ENCODE measurements around the gene SLC12A7. TPM values are rescaled to one million over a fixed set of nuclear protein-coding genes. Genes with fewer than 3 reads are reported as not detected.

The SLC12A7 gene
- total RNA-seq, 6 experiments from 2014 or later: 0.07 to 0.09 (median 0.09) TPM; not detected in 3

DNA sequence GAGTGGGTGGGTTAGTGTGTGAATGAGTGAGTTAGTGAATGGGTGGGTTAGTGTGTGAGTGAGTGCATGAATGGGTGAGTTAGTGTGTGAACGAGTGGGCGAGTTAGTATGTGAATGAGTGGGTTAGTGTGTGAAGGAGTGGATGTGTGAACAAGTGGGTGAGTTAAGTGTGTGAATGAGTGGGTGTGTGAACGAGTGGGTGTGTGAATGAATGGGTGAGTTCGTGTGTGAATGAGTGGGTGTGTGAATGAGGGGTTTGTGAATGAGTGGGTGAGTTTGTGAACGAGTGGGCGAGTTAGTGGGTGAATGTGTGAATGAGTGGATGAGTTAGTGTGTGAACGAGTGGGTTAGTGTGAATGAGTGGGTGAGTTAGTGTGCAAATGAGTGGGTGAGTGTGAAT, 69.2 kb downstream of the SLC12A7 start:
- TF ChIP-seq, protein P1, sequence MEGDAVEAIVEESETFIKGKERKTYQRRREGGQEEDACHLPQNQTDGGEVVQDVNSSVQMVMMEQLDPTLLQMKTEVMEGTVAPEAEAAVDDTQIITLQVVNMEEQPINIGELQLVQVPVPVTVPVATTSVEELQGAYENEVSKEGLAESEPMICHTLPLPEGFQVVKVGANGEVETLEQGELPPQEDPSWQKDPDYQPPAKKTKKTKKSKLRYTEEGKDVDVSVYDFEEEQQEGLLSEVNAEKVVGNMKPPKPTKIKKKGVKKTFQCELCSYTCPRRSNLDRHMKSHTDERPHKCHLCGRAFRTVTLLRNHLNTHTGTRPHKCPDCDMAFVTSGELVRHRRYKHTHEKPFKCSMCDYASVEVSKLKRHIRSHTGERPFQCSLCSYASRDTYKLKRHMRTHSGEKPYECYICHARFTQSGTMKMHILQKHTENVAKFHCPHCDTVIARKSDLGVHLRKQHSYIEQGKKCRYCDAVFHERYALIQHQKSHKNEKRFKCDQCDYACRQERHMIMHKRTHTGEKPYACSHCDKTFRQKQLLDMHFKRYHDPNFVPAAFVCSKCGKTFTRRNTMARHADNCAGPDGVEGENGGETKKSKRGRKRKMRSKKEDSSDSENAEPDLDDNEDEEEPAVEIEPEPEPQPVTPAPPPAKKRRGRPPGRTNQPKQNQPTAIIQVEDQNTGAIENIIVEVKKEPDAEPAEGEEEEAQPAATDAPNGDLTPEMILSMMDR (IDR thresholded peaks at IDR 0.05): no peak
- Mint-ChIP-seq H3K4me1 (ENCODE audit: low read depth) (no peaks in the 10 kb centered on the region), H3K27me3 (ENCODE audit: insufficient read depth) (peaks cover 3% of the 10 kb centered on the region; the same call in 1 of the 2 replicates), H3K27ac (no peak overlapping the region), H3K9me3 (peaks cover 68% of the 10 kb centered on the region), H3K36me3 (ENCODE audit: low read depth) (peaks cover 20% of the 10 kb centered on the region; the same call in 1 of the 2 replicates), H3K4me3 (no peak overlapping the region)
- no peak for DNase-seq

DNA sequence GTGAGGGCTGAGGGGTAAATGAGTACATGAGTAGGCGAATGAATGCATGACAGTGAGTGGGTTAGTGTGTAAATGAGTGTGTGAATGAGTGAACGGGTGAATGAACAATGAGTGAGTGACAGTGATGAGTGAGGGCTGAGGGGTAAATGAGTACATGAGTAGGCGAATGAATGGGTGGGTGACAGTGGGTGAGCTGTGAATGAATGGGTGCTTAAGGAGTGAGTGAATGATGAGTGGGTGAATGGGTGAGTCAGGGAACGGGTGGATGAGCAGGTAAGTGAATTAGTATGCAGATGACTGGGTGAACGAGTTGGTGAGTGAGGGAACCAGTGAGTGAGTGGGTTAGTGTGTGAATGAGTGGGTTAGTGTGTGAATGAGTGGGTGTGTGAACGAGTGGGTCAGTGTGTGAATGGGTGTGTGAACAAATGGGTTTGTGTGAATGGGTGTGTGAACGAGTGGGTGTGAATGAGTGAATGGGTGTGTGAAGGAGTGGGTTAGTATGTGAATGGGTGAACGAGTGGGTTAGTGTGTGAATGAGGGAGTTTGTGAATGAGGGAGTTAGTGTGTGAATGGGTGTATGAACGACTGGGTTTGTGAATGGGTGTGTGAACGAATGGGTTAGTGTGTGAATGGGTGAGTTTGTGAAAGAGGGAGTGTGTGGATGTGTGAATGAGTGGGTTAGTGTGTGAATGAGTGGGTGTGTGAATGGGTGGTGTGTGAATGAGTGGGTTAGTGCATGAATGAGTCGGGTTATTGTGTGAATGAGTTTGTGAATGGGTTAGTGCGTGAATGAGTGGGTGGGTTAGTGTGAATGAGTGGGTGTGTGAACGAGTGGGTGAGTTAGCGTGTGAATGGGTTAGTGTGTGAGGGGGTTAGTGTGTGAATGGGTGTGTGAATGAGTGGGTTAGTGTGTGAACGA, 70.4 kb downstream of the SLC12A7 start:
- H3K4me1 Mint-ChIP-seq (ENCODE audit: low read depth): no peaks in the 10 kb centered on the region
- peaks cover 20% of the 10 kb centered on the region; the same call in 1 of the 2 replicates for H3K36me3 Mint-ChIP-seq (ENCODE audit: low read depth)
- no peak overlapping the region for H3K4me3 Mint-ChIP-seq
- peaks cover 65% of the 10 kb centered on the region for H3K9me3 Mint-ChIP-seq
- no peak for DNase-seq
- H3K27ac Mint-ChIP-seq: no peak overlapping the region
- TF ChIP-seq, protein P1 (IDR thresholded peaks at IDR 0.05): no peak
- peaks cover 4% of the 10 kb centered on the region for H3K27me3 Mint-ChIP-seq (ENCODE audit: insufficient read depth)

DNA sequence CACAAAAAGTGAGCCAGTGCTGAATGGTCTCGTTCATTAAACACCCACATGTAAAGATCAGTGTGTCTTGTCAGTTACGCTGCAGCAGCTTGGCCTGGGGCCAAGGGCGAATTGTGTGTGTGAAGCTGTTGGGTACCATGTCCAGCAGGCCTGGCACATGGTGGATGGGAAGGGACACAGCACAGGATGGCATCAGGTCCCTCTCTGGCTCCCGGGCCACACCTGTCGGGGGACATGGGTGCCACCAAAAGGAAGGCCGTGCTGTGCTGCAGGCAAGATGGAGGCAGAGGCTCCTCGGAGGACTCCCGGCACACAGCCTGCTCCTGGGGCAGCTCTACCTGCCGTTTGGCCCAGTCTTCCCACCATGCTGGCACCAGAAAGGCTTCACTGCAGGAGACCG, 71.3 kb downstream of the SLC12A7 start:
- Mint-ChIP-seq H3K36me3 (ENCODE audit: low read depth) (peaks cover 18% of the 10 kb centered on the region; the same call in 1 of the 2 replicates), H3K4me3 (no peak overlapping the region), H3K9me3 (peaks cover 57% of the 10 kb centered on the region), H3K27ac (no peak overlapping the region), H3K4me1 (ENCODE audit: low read depth) (no peaks in the 10 kb centered on the region), H3K27me3 (ENCODE audit: insufficient read depth) (peaks cover 2% of the 10 kb centered on the region)
- TF ChIP-seq, protein P1 (IDR thresholded peaks at IDR 0.05): no peak
- no peak for DNase-seq

DNA sequence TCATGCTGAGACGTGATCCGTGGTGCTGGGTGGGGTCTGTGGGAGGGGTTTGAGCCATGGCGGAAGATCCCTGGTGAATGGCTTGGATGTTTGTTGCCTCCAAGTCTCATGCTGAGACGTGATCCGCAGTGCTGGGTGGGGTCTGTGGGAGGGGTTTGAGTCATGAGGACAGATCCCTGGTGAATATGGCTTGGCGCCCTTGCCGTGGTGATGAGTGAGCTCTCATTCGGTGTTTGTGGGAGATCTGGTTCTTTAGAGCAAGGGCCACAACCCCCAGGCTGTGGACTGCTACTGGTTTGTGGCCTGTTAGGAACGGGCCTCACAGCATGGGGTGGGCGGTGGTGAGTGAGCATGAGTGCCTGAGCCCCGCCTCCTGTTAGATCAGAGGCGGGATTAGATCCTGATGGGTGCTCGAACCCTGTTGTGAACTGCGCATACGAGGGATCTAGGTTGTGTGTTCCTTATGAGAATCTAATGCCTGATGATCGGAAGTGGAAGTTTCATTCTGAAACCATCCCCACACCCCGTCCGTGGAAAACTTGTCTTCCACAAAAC, 72.1 kb downstream of the SLC12A7 start:
- Mint-ChIP-seq H3K27me3 (ENCODE audit: insufficient read depth) (peaks cover 2% of the 10 kb centered on the region), H3K4me3 (no peak overlapping the region), H3K36me3 (ENCODE audit: low read depth) (peaks cover 18% of the 10 kb centered on the region; the same call in 1 of the 2 replicates), H3K27ac (no peak overlapping the region), H3K4me1 (ENCODE audit: low read depth) (no peaks in the 10 kb centered on the region), H3K9me3 (peaks cover 54% of the 10 kb centered on the region)
- TF ChIP-seq, protein P1 (IDR thresholded peaks at IDR 0.05): no peak
- DNase-seq: no peak

DNA sequence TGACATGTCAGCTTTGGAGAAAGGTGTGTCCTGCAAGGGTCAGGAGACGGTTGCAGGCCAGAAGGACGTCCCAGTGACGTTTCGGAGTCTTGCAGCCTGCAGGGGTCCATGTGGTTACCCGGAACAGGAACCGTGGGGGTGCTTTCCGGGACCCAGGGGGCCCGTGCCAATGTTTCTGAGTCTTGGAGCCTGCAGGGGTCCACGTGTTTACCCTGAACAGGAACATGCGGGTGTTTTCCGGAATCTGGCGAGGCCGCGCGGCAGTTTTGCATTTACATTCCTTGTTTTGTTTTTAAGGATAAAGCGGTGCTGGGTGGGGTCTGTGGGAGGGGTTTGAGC, 72.7 kb downstream of the SLC12A7 start:
- TF ChIP-seq, protein P1 (IDR thresholded peaks at IDR 0.05): no peak
- Mint-ChIP-seq H3K4me3 (no peak overlapping the region), H3K4me1 (ENCODE audit: low read depth) (no peaks in the 10 kb centered on the region), H3K36me3 (ENCODE audit: low read depth) (peaks cover 19% of the 10 kb centered on the region; the same call in 1 of the 2 replicates), H3K27me3 (ENCODE audit: insufficient read depth) (peaks cover 2% of the 10 kb centered on the region), H3K27ac (no peak overlapping the region), H3K9me3 (peaks cover 50% of the 10 kb centered on the region)
- DNase-seq: no peak

All from HFFc6 (cell line).